ENCODE data around the gene TRAF6.
A peak's percentile ranks its signal among the peaks of the same experiment; 100 is the strongest.

TRAF6 gene

DNA sequence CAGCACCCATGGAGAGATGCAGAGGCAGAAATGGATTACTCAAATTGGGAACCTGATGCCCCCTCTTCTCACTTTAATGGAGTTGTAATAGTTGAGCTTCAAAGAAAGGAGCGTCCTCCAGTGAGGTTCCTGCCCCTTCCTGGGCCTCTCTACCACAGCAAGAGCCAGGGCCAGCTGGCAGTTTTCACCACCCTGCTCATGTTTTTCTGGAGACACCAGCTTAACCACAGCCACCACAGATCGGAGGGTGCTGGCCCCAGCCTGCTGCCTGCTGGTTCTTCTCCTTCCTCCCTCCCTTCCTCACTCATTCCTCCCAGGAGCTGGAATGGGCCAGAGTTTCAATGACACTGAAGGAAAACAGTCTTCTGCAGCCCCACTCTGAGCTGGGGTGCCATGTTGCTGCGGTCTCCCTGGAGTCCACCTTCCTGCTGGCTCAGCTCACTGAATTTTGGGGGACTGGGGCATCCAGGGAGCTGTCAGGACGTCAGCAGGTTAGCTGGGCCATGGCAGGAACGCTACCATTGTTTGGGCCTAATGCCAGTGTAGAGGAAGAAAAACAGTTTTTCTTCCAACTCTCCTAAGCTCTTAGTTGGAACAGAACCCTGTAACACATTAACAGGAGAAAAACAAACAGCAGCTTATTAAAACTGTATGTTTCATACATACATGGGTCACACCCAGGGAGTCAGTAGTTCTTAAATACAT, 57.7 kb downstream of the TRAF6 start:
- peak; percentile 84 for DNase-seq (ENCODE audit: low read depth)
- H3K4me3 ChIP-seq (ENCODE audit: low read length) = no peak overlapping the region
- TF ChIP-seq, protein P1, sequence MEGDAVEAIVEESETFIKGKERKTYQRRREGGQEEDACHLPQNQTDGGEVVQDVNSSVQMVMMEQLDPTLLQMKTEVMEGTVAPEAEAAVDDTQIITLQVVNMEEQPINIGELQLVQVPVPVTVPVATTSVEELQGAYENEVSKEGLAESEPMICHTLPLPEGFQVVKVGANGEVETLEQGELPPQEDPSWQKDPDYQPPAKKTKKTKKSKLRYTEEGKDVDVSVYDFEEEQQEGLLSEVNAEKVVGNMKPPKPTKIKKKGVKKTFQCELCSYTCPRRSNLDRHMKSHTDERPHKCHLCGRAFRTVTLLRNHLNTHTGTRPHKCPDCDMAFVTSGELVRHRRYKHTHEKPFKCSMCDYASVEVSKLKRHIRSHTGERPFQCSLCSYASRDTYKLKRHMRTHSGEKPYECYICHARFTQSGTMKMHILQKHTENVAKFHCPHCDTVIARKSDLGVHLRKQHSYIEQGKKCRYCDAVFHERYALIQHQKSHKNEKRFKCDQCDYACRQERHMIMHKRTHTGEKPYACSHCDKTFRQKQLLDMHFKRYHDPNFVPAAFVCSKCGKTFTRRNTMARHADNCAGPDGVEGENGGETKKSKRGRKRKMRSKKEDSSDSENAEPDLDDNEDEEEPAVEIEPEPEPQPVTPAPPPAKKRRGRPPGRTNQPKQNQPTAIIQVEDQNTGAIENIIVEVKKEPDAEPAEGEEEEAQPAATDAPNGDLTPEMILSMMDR (conservative IDR thresholded peaks at IDR 0.05; ENCODE audit: low read length) = no peak

DNA sequence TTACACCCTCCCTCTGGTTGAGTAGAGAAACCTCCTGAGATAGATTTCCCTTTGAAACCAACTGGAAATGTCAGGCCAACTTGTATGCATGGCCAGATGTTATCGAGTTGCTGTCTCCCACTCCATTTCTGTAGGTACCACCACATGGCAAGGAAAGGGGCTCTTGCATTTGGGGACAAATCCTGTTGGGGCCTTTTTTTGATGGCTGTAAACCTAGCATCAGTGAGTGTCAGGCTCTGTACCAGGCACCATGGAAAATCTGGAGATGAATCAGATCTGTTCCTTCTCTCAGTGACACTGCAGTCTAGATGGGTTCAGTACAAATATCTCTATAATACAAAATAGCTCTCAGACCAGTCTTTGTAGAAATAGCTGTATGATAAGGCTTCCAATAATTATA, 58.4 kb downstream of the TRAF6 start:
- no peak for DNase-seq (ENCODE audit: low read depth)
- no peak overlapping the region for H3K4me3 ChIP-seq (ENCODE audit: low read length)
- TF ChIP-seq, protein P1 (conservative IDR thresholded peaks at IDR 0.05; ENCODE audit: low read length) = no peak

DNA sequence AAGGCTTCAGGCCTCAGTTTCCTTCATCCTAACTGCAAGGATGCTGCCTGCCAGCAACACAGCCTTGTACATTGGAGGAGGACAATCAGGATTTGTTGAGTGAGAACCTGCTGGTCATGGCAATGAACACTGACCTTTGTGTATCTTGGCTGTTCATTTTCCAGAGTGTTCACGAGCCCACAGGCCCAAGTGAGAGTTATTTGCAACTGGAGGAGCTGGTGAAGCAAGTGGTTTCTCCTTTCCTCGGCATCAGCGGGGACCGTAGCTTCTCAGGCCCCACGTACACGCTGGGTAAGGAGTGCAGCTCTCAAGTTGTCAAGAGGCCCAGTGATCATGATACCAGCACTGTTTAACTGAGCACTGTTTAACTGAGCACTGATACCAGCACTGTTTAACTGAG, 59.0 kb downstream of the TRAF6 start:
- TF ChIP-seq, protein P1 (conservative IDR thresholded peaks at IDR 0.05; ENCODE audit: low read length) = no peak
- DNase-seq (ENCODE audit: low read depth) = no peak

DNA sequence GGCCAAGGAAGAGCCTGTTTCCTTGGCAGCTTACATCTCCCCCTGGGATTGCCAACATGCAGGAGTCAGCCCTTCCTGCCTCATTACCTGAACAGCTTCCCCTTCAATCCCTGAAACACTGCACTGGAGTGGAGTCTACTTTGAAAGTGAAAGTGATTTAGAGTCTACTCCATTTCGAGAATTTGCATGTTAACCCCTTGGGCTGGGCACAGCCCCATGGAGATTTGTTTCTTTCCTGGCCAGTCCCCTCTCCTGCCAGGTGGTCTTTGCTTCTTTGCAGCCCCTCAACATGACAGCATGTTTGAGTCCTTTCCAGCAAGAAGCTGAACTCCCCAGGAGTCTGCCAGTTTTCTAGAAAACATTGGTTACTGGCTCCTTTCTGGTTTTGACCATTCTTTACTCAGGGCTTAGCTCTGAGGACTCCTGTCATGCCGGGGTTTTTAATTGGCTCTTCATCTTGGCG, 59.9 kb downstream of the TRAF6 start:
- DNase-seq (ENCODE audit: low read depth) = no peak
- TF ChIP-seq, protein P1 (conservative IDR thresholded peaks at IDR 0.05; ENCODE audit: low read length) = no peak
- H3K4me3 ChIP-seq (ENCODE audit: low read length) = no peak overlapping the region

More for the DNA sequence above, 59.0 kb downstream of the TRAF6 start:
- no peak overlapping the region for H3K4me3 ChIP-seq (ENCODE audit: low read length)

DNA sequence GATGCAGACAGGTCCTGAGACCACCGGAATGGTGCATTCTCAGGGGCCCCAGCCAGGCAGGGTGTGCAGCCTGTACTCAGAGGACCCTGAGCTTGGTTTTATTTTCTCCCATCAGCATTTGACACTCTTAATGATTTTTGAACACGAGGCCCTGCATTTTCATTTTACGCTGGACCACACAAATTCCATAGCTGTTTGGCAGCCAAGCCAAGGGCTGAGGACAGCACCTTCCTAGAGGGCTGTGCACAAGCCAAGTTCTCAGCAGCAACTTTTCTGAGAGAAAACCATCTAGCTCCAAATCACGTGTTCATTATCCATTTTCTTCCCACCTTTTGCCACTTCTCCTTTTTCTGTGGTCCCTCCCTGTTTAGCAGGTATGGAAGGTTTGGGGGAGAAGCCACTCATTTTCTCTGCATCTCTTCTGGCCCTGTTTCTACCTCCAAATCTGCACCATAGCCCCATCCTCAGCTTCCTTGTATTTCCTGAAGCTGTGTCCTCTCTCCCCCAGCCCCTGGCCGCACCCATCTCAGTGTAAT, 60.4 kb downstream of the TRAF6 start:
- no peak overlapping the region for H3K4me3 ChIP-seq (ENCODE audit: low read length)
- DNase-seq (ENCODE audit: low read depth) = peak; percentile 39
- TF ChIP-seq, protein P1 (conservative IDR thresholded peaks at IDR 0.05; ENCODE audit: low read length) = no peak

DNA sequence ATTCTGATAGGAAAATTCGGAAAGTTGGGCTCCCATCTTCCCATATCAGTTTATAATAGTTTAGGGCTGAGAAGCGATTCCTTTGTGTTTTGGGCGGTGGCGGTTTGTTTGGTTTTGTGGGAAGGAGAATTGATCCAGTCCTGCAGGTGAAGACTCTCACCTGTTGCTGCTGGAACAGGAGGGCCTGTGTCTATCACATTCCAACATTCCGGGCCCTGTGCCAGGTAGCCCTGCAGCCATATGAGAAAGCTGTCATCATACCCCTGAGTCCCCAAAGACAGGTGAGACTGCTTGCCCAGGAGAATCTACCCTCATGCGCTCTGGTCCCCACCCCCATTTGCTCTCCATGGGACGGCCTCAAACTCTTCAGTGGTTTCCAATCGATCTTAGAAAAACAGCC, 62.1 kb downstream of the TRAF6 start:
- no peak for DNase-seq (ENCODE audit: low read depth)
- TF ChIP-seq, protein P1 (conservative IDR thresholded peaks at IDR 0.05; ENCODE audit: low read length) = no peak
- H3K4me3 ChIP-seq (ENCODE audit: low read length) = no peak overlapping the region

DNA sequence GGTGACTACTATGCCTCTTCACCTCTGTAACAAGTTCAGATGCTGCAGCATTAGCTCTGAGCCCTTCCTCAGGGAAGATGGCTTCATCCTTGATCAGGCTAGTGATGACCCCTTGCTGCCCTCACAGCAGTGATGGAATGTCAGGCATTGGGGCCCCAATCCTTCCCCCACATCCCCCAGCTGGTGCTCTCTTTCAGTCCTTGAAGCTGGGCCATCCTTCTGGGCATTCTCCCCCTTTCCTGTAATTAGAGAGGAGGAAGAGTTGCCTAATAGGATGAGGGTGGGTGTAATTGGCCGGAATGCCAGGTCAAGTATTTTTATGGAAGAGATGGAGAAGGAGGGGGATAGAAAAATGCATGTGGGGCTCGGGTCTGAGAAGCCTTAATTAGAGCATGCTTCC, 62.6 kb downstream of the TRAF6 start:
- TF ChIP-seq, protein P1 (conservative IDR thresholded peaks at IDR 0.05; ENCODE audit: low read length) = no peak
- H3K4me3 ChIP-seq (ENCODE audit: low read length) = no peak overlapping the region
- peak; percentile 61 for DNase-seq (ENCODE audit: low read depth)
